ENCODE measurements around the gene LIPC.
A peak's percentile ranks its signal among the peaks of the same experiment; 100 is the strongest.

Gene LIPC

DNA sequence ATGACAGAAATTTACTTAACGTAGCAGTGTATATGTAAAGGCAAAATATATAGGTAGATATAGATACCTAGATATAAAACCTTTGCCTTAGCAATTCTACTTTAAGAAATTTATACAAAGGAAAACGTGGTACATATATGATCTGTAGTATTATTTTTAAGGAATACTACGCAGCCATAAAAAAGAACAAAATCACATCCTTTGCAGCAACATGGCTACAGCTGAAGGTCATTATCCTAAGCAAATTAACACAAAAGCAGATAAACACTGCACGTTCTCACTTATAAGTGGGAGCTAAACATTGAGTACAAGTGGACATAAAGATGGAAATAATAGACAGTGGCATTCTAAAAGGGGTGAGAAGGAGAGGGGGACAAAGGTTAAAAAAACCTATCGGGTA is 14.8 kb upstream of the LIPC start:
- ChIA-PET POLR2A (no interaction called here), CTCF (interaction anchor here (0.7 to 1.8 kb wide), 7 partner anchors 10 to 189 kb away, joined by 3 to 6 read pairs (median 3); no protein-coding TSS in a partner anchor)
- TF ChIP-seq, protein P1, sequence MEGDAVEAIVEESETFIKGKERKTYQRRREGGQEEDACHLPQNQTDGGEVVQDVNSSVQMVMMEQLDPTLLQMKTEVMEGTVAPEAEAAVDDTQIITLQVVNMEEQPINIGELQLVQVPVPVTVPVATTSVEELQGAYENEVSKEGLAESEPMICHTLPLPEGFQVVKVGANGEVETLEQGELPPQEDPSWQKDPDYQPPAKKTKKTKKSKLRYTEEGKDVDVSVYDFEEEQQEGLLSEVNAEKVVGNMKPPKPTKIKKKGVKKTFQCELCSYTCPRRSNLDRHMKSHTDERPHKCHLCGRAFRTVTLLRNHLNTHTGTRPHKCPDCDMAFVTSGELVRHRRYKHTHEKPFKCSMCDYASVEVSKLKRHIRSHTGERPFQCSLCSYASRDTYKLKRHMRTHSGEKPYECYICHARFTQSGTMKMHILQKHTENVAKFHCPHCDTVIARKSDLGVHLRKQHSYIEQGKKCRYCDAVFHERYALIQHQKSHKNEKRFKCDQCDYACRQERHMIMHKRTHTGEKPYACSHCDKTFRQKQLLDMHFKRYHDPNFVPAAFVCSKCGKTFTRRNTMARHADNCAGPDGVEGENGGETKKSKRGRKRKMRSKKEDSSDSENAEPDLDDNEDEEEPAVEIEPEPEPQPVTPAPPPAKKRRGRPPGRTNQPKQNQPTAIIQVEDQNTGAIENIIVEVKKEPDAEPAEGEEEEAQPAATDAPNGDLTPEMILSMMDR (IDR thresholded peaks at IDR 0.05; ENCODE audit: control extremely low read depth, extremely low read depth, low read depth, missing control alignments), result no peak
- no peak for DNase-seq (ENCODE audit: extremely low spot score)

DNA sequence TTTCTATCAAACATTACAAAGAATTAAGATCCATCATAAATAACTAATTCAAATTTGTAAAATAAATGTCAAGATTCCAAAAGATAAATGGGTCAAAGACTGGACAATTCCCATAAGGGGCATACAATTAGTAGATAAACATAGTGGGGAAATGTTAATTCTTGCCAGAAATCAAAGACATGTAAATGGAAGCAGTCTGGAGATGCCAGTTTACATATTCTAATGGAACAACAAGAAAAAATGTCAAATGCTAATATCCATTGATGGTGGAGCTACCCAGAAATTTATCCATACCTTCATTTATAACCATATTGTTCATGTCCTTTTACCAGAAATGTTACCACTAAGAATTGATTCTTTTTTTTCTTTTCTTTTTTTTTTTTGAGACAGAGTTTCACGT is 13.7 kb upstream of the LIPC start:
- CTCF ChIA-PET, result interaction anchor here (1.5 to 1.8 kb wide), 2 partner anchors 14 to 22 kb away, joined by 4 to 6 read pairs; no protein-coding TSS in a partner anchor
- DNase-seq (ENCODE audit: extremely low spot score), result no peak
- POLR2A ChIA-PET, result no interaction called here
- TF ChIP-seq, protein P1 (IDR thresholded peaks at IDR 0.05; ENCODE audit: control extremely low read depth, extremely low read depth, low read depth, missing control alignments), result no peak

DNA sequence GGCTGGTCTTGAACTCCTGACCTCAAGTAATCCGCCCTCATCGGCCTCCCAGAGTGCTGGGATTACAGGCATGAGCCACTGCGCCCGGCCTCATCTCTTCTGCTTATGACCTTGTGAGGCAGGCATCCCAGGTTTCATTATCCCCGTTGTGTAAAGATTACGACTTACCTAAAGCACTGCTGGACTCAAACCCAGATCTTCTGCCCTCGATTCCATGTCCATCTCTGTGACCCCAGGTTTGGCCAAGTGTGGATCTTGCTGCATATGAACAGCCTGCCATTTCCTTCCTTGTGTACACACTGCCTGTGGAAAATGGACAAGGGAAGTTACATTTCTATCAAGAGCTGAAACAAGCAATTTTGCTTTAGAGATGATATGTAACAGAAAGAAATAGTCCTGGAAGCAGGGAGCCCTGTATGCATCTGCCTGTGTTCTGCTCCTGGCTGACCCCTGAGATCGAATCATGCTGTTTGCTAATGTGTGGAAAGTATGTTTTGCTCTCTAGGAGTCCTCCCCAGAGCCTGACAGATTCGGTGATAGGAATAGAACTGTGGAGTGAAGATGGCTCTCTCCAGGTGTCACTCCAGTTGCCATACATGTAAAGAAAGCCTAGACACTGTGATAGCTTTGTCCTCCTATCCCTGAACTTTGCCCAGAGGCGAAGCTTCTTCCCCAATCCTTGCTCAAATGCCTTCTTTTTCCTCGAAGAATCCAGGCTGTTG is 11.8 kb upstream of the LIPC start:
- CTCF ChIA-PET, result interaction anchor here (0.6 to 1.8 kb wide), 7 partner anchors 10 to 185 kb away, joined by 3 to 7 read pairs (median 3); no protein-coding TSS in a partner anchor
- TF ChIP-seq, protein P1 (IDR thresholded peaks at IDR 0.05; ENCODE audit: control extremely low read depth, extremely low read depth, low read depth, missing control alignments), result no peak
- POLR2A ChIA-PET, result interaction anchor here (0.6 kb wide), 1 partner anchor 83 kb away, joined by 5 read pairs; no protein-coding TSS in a partner anchor
- no peak for DNase-seq (ENCODE audit: extremely low spot score)

DNA sequence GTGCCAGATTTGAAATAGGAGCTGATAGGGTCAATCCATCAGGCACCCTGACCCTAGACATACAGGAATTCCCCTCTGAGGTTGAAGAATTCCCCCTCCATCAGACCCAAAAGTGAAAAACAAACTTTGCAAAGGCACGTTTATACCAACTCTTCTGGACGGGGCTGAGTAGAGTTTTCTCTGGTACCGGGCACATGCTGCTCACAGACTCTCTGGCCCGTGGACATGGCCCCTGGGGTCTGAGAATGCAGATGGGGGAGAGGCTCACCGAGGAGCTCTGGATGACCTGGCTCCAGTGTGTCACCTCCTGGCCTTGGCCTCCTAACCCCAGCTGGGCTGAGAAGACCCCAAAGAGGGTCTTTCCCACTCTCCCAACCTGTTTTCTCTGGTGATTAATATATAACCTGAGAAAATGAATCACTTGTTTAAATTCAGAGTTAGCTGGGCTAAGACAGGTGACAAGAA is 11.2 kb upstream of the LIPC start:
- CTCF ChIA-PET, result interaction anchor here (0.6 to 2.1 kb wide), 10 partner anchors 10 to 350 kb away, joined by 3 to 7 read pairs (median 4); no protein-coding TSS in a partner anchor
- peak; percentile 35 for DNase-seq (ENCODE audit: extremely low spot score)
- POLR2A ChIA-PET, result no interaction called here
- TF ChIP-seq, protein P1 (IDR thresholded peaks at IDR 0.05; ENCODE audit: control extremely low read depth, extremely low read depth, low read depth, missing control alignments), result no peak

DNA sequence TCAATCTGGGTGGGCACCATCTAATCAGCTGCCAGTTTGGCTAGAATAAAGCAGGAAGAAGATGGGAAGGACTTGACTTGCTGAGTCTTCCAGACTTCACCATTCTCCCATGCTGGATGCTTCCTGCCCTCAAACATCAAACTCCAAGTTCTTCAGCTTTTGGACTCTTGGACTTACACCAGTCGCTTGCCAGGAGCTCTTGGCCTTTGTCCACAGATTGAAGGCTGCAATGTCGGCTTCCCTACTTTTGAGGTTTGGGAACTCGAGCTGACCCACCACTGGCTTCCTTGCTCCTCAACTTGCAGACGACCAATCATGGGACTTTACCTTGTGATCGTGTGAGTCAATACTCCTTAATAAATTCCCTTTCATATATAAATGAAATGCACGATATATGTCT is 8.6 kb upstream of the LIPC start:
- TF ChIP-seq, protein P1 (IDR thresholded peaks at IDR 0.05; ENCODE audit: control extremely low read depth, extremely low read depth, low read depth, missing control alignments), result no peak
- CTCF ChIA-PET, result interaction anchor here (1.1 kb wide), 1 partner anchor 119 kb away, joined by 3 read pairs; no protein-coding TSS in a partner anchor
- POLR2A ChIA-PET, result no interaction called here
- no peak for DNase-seq (ENCODE audit: extremely low spot score)

DNA sequence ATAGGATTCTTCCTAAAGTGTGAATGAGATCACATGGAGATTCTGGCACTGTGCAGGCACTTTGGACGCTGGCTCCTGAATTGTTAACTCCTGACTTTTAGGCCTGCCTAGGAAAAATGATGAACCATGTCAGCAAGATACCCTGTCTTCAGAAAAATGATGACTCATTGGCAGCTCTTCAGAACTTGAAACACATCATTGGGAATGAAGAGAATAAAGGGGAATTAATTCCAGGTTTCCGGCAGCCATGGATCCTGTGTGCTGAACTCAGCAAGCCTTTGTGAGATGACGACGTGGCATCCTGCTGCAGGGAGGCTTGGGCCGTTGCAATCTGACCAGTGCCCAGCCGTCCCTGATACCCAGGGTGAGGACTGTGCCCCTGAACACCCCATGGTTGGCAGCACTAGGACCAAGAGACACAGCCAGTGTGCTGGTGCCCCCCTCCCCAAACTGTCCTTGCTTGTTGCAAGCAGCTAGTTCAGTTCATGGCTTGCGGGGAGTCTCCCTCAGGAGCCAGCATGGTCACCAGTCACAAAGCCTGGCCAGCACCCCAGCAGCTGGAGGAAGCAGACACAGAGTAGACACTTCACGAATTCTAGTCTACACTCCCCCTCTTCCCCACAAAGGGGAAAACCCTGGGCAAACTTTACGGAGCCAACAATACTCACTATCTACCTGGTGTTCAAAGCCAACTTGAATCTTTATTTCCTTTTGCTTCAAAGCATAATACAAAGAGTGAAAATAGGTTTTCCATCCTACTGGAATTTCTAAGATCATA is 7.8 kb upstream of the LIPC start:
- CTCF ChIA-PET, result no interaction called here
- no peak for DNase-seq (ENCODE audit: extremely low spot score)
- POLR2A ChIA-PET, result no interaction called here
- TF ChIP-seq, protein P1 (IDR thresholded peaks at IDR 0.05; ENCODE audit: control extremely low read depth, extremely low read depth, low read depth, missing control alignments), result no peak
